Stimulated activated CD8-positive, alpha-beta memory T cell treated with anti-CD3 and anti-CD28 coated beads, Interleukin-15, amount 100 ng/mL, for 24 hours (primary cell): Measurements from ENCODE around the gene FLT3.
"Not testable (repeated sequence)": the region's sequence is repeated elsewhere in the genome, so short reads cannot be mapped to it uniquely, and the experiment has no call there.

Experiments used
- DNase-seq: peaks from one replicate; pipeline ENCODE4 v3.0.0-alpha.2; 2020; ENCODE audit warnings: low read depth

Gene FLT3

GRCh38 chr13:28099396-28100149 is 803 bp downstream of the FLT3 start:
- DNase-seq: no peak

- DNase-seq: no peak
Measured at GRCh38 chr13:28097503-28097902, 2.9 kb downstream of the FLT3 start.

GRCh38 chr13:28094306-28094705 is 6.1 kb downstream of the FLT3 start:
- no peak for DNase-seq

- no peak for DNase-seq
Measured at GRCh38 chr13:28093881-28094280, 6.5 kb downstream of the FLT3 start.

GRCh38 chr13:28092431-28092830 is 7.9 kb downstream of the FLT3 start:
- no peak for DNase-seq

GRCh38 chr13:28089065-28089464 is 11.3 kb downstream of the FLT3 start:
- DNase-seq: no peak

GRCh38 chr13:28077820-28078219 is 22.6 kb downstream of the FLT3 start:
- DNase-seq: not testable (repeated sequence)

- DNase-seq: no peak
Measured at GRCh38 chr13:28077231-28077630, 23.1 kb downstream of the FLT3 start.

- no peak for DNase-seq
Measured at GRCh38 chr13:28071424-28071823, 29.0 kb downstream of the FLT3 start.

GRCh38 chr13:28067491-28067890 is 32.9 kb downstream of the FLT3 start:
- no peak for DNase-seq

- no peak for DNase-seq
Measured at GRCh38 chr13:28058866-28059613, 41.3 kb downstream of the FLT3 start.

- no peak for DNase-seq
Measured at GRCh38 chr13:28056970-28057712, 43.2 kb downstream of the FLT3 start.

- no peak for DNase-seq
Measured at GRCh38 chr13:28056426-28056825, 44.0 kb downstream of the FLT3 start.

GRCh38 chr13:28055357-28055756 is 45.0 kb downstream of the FLT3 start:
- no peak for DNase-seq

- no peak for DNase-seq
Measured at GRCh38 chr13:28052945-28053344, 47.4 kb downstream of the FLT3 start.

- DNase-seq: no peak
Measured at GRCh38 chr13:28049880-28050875, 50.2 kb downstream of the FLT3 start.

- no peak for DNase-seq
Measured at GRCh38 chr13:28049215-28049614, 51.2 kb downstream of the FLT3 start.

GRCh38 chr13:28048768-28049167 is 51.6 kb downstream of the FLT3 start:
- no peak for DNase-seq

GRCh38 chr13:28047757-28048388 is 52.5 kb downstream of the FLT3 start:
- DNase-seq: no peak

GRCh38 chr13:28046981-28047380 is 53.4 kb downstream of the FLT3 start:
- no peak for DNase-seq

- DNase-seq: no peak
Measured at GRCh38 chr13:28045861-28046260, 54.5 kb downstream of the FLT3 start.
